GM21529 (cell line): ENCODE data around the gene KRT79.

Experiments
- ATAC-seq: cut with Tn5 transposase; IDR thresholded peaks from one replicate; pipeline ENCODE4 v1.9.1; 2021; ENCODE audit not compliant: unreplicated experiment

Gene KRT79

GRCh38 chr12:52836042-52836466, 1.9 kb upstream of the KRT79 start:
- no peak for ATAC-seq

- ATAC-seq: no peak
Measured at GRCh38 chr12:52835271-52836041, 1.3 kb upstream of the KRT79 start.

GRCh38 chr12:52834727-52835001, 553 bp upstream of the KRT79 start:
- ATAC-seq: no peak

- no peak for ATAC-seq
Measured at GRCh38 chr12:52832985-52833905, 866 bp downstream of the KRT79 start.

- ATAC-seq: no peak
Measured at GRCh38 chr12:52832451-52832850, 1.7 kb downstream of the KRT79 start.

GRCh38 chr12:52831251-52831650, 2.9 kb downstream of the KRT79 start:
- no peak for ATAC-seq

GRCh38 chr12:52829986-52830770, 3.9 kb downstream of the KRT79 start:
- ATAC-seq: no peak

- ATAC-seq: no peak
Measured at GRCh38 chr12:52828591-52829021, 5.5 kb downstream of the KRT79 start.

- ATAC-seq: no peak
Measured at GRCh38 chr12:52828156-52828555, 6.0 kb downstream of the KRT79 start.

GRCh38 chr12:52827499-52828090, 6.5 kb downstream of the KRT79 start:
- ATAC-seq: no peak

- no peak for ATAC-seq
Measured at GRCh38 chr12:52826611-52827498, 7.3 kb downstream of the KRT79 start.

- ATAC-seq: no peak
Measured at GRCh38 chr12:52825961-52826360, 8.2 kb downstream of the KRT79 start.

- no peak for ATAC-seq
Measured at GRCh38 chr12:52824741-52825410, 9.2 kb downstream of the KRT79 start.

GRCh38 chr12:52823761-52824450, 10.2 kb downstream of the KRT79 start:
- ATAC-seq: no peak

GRCh38 chr12:52822771-52823510, 11.2 kb downstream of the KRT79 start:
- no peak for ATAC-seq

- no peak for ATAC-seq
Measured at GRCh38 chr12:52821826-52822660, 12.1 kb downstream of the KRT79 start.

GRCh38 chr12:52821071-52821730, 12.9 kb downstream of the KRT79 start:
- ATAC-seq: no peak
